Aorta (tissue), 5 donors: ENCODE data around the gene CCDC83. TPM values are rescaled to one million over a fixed set of nuclear protein-coding genes. Genes with fewer than 3 reads are reported as not detected.

Experiments
- ATAC-seq: fragments of 200-7000 bp; cut with Tn5 transposase; one replicate; pipeline ENCODE4 v1.9.1; 2022; ENCODE audit warnings: moderate library complexity; ENCODE audit not compliant: low FRiP score
- DNase-seq, 2 donors: peaks; one replicate each; pipeline ENCODE4 v3.0.0-alpha.2; 2020
- H3K27ac ChIP-seq, 2 donors: one replicate each; pipeline ENCODE4 v1.5.1; 2013; ENCODE audit warnings: low read length in 2 of 2, mild to moderate bottlenecking in 2 of 2, moderate library complexity in 2 of 2, control low read depth in 1 of 2, inconsistent platforms in 1 of 2, low read depth in 1 of 2
- H3K27me3 ChIP-seq, 2 donors: one replicate each; pipeline ENCODE4 v1.6.1; 2013; ENCODE audit warnings: control low read depth in 1 of 2, low read length in 1 of 2, mild to moderate bottlenecking in 1 of 2, moderate library complexity in 1 of 2; ENCODE audit not compliant: insufficient read depth in 2 of 2, control insufficient read depth in 1 of 2
- H3K36me3 ChIP-seq, 2 donors: one replicate each; pipeline ENCODE4 v1.6.1; 2013; ENCODE audit warnings: control low read depth in 1 of 2, low read length in 1 of 2, mild to moderate bottlenecking in 1 of 2; ENCODE audit not compliant: insufficient read depth in 2 of 2, control insufficient read depth in 1 of 2
- H3K4me1 ChIP-seq, 2 donors: one replicate each; pipeline ENCODE4 v1.6.1; 2013; ENCODE audit warnings: low read length in 2 of 2, control low read depth in 1 of 2, mild to moderate bottlenecking in 1 of 2, moderate library complexity in 1 of 2; ENCODE audit not compliant: insufficient read depth in 2 of 2, control insufficient read depth in 1 of 2
- H3K4me3 ChIP-seq, 2 donors: one replicate each; pipeline ENCODE4 v1.5.1; 2013; ENCODE audit warnings: low read length in 2 of 2, control low read depth in 1 of 2, mild to moderate bottlenecking in 1 of 2
- H3K9me3 ChIP-seq: one replicate; pipeline ENCODE4 v1.6.1; 2013; ENCODE audit warnings: mild to moderate bottlenecking, low read length; ENCODE audit not compliant: control insufficient read depth
- WGBS, 2 donors: extraction: QIAGEN DNeasy Blood & Tissue Kit; methylation state at CpG; one replicate each; pipeline ENCODE4 v1.1.7; 2013; 5-methylcytosine and 5-hydroxymethylcytosine counted together
- intact Hi-C, 2 donors: fragments of 100-400 bp; cut with DNase I; formaldehyde crosslinking; loops; one replicate each; pipeline versions ENCODE4 v1.14.2 to v1.15.0; 2022
- polyA plus RNA-seq, 2 donors: library from polyadenylated mRNA; stranded (reverse); fragments of 200-250 nt; gene quantifications; one replicate each; pipeline ENCODE4 v1.2.3, GENCODE V29; 2013
- total RNA-seq, 2 donors: library from RNA; stranded (reverse); fragmentation: NEBNext Ultra II Directional; extraction: Animal tissue kit (Norgen Biotek cat#: 25700); gene quantifications; one replicate each; pipeline ENCODE4 v1.2.1, GENCODE V29; 2021
- donor health status: healthy with polysubstance abuse.
- donor health status: Bipolar disorder and iron deficiency.
- donor health status: DM: no; HTN: no; CAD: no.
- donor health status: DM: no; HTN: no; CAD: no.
- donor health status: DM: yes; HTN: yes; CAD: no.

The CCDC83 gene
- total and polyA plus RNA-seq, 4 donors = not detected

DNA sequence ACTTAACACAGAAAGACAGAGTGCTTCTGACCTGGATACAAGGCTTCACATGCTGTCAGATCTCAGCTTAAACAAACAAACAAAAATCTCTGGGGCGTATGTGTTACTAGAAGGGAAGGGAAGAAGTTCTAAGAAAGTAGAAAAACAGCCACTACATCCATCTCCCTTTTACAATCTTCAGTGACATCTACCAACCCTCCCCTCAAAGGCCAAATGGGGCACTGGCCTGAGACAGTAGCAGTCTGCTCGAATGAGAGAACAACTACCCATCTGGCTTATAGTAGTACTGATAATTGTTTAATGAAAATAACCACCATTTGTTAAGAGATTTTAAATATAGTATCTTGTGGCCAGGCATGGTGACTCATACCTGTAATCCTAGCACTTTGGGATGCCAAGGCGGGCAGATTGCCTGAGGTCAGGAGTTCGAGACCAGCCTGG, 29.4 kb downstream of the CCDC83 start:
- Histone ChIP-seq H3K4me3 (no peak overlapping the region), H3K27me3 (no peaks in the 10 kb centered on the region), H3K36me3 (no peaks in the 10 kb centered on the region), H3K4me1 (no peaks in the 10 kb centered on the region), H3K9me3 (no peaks in the 10 kb centered on the region), H3K27ac (no peak overlapping the region)
- intact Hi-C loops = no loop called here
- 48 to 57% methylated on average over 4 of the region's 4 CpGs for WGBS, 2 donors
- DNase-seq = no peak
- ATAC-seq = no peak

DNA sequence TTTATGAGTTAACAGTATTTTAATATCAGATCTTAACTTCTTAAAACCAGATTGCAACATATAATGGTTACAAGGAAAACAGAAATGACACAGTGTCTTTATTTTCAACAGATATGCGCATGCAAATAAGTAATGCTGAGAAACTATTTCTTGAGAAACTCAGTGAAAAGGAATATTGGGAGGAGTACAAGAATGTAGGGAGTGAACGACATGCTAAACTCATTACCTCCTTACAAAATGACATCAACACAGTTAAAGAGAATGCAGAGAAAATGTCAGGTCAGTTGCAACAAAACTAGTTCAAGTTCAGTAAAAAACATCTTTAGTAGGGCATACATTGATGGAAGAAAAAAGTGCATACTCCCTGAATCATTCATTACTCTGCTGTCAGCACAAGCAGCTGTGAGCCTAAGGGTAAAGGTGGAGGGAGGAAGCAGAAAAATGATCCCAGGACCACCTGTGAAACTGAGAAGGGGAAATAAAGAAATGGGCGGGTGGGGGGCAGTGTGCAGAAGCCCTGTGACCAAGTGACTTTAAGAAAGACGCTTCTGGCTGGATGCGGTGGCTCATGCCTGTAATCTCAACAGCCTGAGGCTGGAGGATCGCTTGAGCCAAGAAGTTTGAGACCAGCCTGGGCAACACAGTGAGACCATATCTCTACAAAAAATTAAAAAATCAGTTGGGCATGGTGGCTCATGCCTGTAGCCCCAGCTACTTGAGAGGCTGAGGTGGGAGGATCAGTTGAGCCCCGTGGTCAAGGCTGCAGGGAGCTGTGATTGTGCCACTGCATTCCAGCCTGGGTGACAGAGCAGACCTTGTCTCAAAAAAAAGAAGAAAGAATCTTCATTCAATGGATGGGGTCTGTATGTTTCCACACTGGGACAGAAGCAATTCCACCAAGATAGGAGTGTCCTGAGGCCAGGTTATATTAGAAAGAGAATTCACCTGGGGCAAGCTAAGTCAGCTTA, 31.2 kb downstream of the CCDC83 start:
- intact Hi-C loops = no loop called here

DNA sequence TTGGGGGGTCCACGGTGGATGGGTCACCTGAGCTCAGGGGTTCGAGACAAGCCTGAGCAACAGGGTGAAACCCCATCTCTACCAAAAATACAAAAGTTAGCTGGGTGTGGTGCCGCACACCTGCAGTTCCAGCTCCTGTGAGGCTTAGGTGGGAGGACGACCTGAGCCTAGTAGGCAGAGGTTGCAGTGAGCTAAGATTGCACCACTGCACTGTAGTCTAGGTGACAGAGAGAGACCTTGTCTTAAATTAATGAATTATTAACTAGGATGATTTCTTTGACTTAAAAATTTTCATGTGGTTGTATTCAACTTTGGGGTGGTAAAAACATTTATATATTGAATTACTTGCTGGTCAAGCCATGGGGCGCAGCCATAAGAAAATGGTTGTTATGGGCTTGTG, 33.9 kb downstream of the CCDC83 start:
- DNase-seq (no peak), ATAC-seq (no peak)
- Histone ChIP-seq H3K9me3 (no peaks in the 10 kb centered on the region), H3K4me1 (no peaks in the 10 kb centered on the region), H3K4me3 (no peak overlapping the region), H3K27me3 (no peaks in the 10 kb centered on the region), H3K27ac (no peak overlapping the region), H3K36me3 (no peaks in the 10 kb centered on the region)
- 93 to 95% methylated on average over 5 of the region's 5 CpGs for WGBS, 2 donors
- intact Hi-C loops = no loop called here

More for the DNA sequence above, 31.2 kb downstream of the CCDC83 start:
- no peaks in the 10 kb centered on the region for H3K36me3 ChIP-seq
- no peaks in the 10 kb centered on the region for H3K9me3 ChIP-seq
- H3K27ac ChIP-seq = no peak overlapping the region
- DNase-seq = no peak
- H3K4me3 ChIP-seq = no peak overlapping the region
- WGBS, 2 donors = 69 to 75% methylated on average over 7 of the region's 7 CpGs
- no peaks in the 10 kb centered on the region for H3K27me3 ChIP-seq
- no peak for ATAC-seq
- H3K4me1 ChIP-seq = no peaks in the 10 kb centered on the region

DNA sequence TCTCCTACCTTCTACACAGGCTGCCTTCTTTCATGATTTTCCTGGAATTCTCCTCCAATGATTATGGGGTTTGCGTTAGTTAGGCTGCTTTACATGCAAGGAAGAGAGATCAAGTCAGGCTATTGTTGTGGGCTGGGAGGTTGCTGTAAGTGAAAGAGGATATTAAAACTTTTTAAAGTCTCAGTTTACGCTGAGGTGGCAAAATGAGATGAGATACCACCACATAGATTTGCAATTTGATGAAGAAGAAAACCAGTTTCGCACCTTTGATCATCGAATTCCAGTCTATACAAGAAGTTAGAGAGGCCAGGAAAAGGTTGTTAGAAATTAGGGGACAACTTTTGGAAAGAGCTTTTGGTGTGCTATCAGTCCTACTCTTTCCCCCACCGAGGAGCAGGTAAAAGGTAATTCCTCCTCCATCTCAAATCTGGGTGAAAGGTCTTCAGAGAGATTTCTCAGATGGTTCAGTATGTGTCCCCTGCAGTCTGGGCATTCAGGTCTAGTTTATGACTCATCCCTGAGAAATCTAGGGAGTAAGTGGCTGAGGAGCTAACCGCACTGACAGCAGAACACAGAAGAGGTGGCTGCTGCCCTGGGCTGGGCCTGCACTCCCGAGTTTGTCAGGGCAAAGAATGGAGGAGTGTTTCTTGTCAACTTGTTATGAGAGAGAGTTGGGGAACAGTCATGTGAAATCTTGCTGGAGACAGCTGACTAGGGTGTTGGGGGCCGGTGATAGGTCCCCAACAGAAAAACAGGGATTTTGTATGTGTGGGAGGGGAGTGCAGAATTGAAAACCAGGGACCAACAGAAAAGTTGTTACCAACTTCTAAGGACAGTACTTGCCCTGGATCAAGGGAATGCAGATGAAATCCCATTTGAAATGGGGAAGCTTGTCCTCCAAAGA, 34.7 kb downstream of the CCDC83 start:
- no peaks in the 10 kb centered on the region for H3K4me1 ChIP-seq
- DNase-seq (no peak), ATAC-seq (no peak)
- no peak overlapping the region for H3K4me3 ChIP-seq
- no peaks in the 10 kb centered on the region for H3K9me3 ChIP-seq
- no peaks in the 10 kb centered on the region for H3K27me3 ChIP-seq
- H3K27ac ChIP-seq = no peak overlapping the region
- WGBS, 2 donors = 88 to 91% methylated on average over 8 of the region's 8 CpGs
- no peaks in the 10 kb centered on the region for H3K36me3 ChIP-seq
- intact Hi-C loops = no loop called here

DNA sequence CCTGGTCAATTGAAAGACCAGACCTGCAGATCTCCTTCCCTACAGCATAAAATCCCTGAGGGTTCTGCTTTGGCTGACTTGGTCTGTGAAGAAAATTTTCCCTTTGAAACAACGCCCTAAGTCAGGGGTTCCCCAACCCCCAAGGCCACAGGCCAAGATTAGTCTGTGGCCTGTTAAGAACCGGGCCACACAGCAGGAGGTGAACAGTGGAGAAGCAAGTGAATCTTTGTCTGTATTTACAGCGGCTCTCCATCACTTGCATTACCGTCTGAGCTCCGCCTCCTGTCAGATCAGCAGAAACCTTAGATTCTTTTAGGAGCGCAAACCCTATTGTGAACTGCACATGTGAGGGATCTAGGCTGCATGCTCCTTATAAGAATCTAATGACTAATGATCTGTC, 38.2 kb downstream of the CCDC83 start:
- Histone ChIP-seq H3K27ac (no peak overlapping the region), H3K4me1 (no peaks in the 10 kb centered on the region), H3K36me3 (no peaks in the 10 kb centered on the region), H3K9me3 (no peaks in the 10 kb centered on the region), H3K4me3 (no peak overlapping the region), H3K27me3 (no peaks in the 10 kb centered on the region)
- ATAC-seq (no peak), DNase-seq (no peak)
- WGBS, 2 donors = 62 to 63% methylated on average over 6 of the region's 6 CpGs
- intact Hi-C loops = no loop called here

DNA sequence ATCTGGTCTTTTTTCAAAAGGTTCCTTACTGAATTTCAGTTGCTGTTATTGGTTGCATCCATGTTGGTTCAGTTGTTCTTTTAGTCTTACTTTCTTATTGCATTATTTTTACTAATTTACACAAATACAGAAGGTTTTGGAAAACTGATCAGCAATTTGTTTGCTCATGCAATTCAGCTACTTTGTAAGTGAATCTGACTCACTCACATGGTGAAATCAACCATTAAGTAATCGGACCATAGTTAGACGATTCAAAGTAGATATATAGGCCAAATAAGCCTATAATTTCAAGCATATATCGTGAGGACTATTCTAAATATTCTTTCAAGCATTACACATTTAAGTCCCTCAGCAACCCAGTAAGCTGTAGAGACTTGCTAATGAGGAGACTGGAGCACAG, 41.7 kb downstream of the CCDC83 start:
- DNase-seq (no peak), ATAC-seq (no peak)
- Histone ChIP-seq H3K27me3 (no peaks in the 10 kb centered on the region), H3K4me1 (no peaks in the 10 kb centered on the region), H3K27ac (no peak overlapping the region), H3K36me3 (no peaks in the 10 kb centered on the region), H3K9me3 (no peaks in the 10 kb centered on the region), H3K4me3 (no peak overlapping the region)
- intact Hi-C loops = no loop called here
- WGBS, 2 donors = 98% methylated on average over 3 of the region's 3 CpGs

DNA sequence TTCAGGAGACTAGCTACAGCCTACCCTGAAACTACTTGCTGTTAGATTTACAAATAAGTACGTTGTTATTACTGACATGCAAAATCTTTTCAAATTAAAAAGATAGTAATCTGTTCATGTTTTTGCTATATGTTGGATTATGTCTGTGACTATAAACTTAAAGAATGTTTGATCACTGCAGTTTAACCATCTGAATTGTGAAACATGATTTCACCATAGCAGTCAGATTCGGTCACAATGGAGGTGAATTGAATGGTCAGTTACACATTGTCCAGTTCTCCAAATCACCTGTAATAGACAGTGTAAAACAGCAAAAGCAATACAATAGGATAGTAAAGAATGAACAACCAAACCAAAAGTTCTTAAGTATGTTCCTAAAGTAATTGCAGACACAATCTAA, 43.3 kb downstream of the CCDC83 start:
- Histone ChIP-seq H3K27ac (no peak overlapping the region), H3K9me3 (no peaks in the 10 kb centered on the region), H3K4me3 (no peak overlapping the region), H3K4me1 (no peaks in the 10 kb centered on the region), H3K27me3 (no peaks in the 10 kb centered on the region), H3K36me3 (no peaks in the 10 kb centered on the region)
- ATAC-seq (no peak), DNase-seq (no peak)
- 47 to 91% methylated on average over 2 of the region's 2 CpGs for WGBS, 2 donors
- intact Hi-C loops = no loop called here

DNA sequence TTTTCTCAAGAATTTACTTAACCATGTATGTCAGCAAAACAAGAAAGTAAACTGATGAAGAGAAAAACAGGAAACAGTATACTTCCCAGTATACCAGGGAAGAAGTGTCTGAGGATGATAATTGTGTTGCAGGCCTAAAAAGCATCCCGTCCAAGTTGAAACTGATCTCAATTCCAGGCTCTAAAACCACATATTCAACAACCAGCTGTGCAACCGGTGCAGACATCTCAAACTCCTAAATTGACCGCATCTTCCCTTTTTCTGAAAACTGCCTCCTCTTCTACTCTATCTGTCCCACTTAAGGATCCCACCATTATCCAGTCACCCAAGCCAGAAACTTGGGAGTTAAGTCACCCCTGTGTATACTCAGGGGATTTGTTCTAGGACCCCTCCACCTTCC, 47.2 kb downstream of the CCDC83 start:
- Histone ChIP-seq H3K4me1 (no peaks in the 10 kb centered on the region), H3K36me3 (no peaks in the 10 kb centered on the region), H3K9me3 (no peaks in the 10 kb centered on the region), H3K4me3 (no peak overlapping the region), H3K27ac (no peak overlapping the region), H3K27me3 (no peaks in the 10 kb centered on the region)
- DNase-seq (no peak), ATAC-seq (no peak)
- intact Hi-C loops = no loop called here
- 88 to 94% methylated on average over 3 of the region's 3 CpGs for WGBS, 2 donors
